GM21360 (cell line): Measurements from ENCODE around the gene LGALSL.

Experiments
- ATAC-seq: cut with Tn5 transposase; IDR thresholded peaks from one replicate; pipeline ENCODE4 v1.9.1; 2021; ENCODE audit warnings: mild to moderate bottlenecking, moderate library complexity; ENCODE audit not compliant: unreplicated experiment

Gene LGALSL

DNA sequence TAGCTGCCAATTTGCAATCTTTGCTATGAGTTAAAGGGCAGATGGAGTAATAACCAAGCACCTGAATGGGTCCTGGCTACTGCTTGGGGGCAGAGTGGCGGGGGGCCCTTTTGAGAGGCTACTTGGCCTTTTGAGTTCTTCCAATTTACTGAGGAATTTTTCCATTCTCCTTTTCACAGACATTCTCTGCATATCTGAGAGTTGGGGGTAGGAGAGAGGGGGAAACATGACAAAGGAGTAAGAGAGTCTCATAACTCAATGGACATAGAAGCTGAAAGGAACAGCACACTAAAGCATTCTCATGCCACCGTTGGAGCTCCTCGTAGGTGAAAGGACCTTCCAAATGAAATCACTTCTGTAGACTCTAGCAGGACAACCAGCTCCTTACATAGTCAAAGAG, 16.1 kb downstream of the LGALSL start:
- ATAC-seq, result no peak

DNA sequence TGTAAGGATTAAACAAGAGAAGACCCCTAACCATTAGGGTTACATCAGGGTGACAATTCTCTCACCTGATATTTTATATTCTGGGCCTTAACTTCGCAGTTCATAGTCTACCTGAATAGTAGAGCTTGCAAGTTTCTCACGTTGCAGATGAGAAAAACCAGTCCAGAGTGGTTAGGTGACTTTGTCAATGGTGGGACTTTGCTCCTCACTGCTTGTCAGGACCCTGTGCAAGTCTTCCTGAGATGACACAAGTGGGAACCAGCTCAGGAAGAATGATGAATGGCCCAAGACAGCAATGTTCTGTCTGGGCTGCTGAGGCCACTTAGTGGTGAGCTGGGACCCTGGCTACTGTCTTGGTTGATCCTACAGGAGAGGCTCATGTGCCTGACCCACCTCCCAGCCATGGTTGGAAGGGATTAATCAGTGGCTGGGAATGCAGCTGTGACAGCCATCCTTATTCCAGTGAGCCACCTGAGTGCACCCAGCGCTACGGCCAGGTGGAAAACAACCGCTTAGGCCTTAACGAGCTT, 16.9 kb downstream of the LGALSL start:
- ATAC-seq, result no peak

DNA sequence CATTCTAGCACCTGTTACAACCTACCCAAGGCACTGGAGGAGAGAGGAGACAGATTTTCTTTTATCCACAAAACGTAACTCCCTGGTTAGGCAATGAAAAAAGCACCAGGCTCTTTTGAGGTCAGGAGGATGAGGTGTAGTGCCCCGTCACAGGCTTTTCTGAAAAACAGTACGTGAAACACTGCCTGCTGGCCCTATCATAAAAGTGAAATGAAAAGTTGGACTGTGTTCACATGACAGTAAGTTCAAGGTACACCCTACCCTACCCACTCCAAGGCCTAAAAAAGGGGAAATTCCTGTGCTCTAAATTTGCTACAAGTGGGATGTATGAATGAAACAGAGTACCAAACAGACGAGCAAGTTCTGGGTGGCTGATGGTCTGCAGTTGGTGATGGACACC, 17.6 kb downstream of the LGALSL start:
- no peak for ATAC-seq

DNA sequence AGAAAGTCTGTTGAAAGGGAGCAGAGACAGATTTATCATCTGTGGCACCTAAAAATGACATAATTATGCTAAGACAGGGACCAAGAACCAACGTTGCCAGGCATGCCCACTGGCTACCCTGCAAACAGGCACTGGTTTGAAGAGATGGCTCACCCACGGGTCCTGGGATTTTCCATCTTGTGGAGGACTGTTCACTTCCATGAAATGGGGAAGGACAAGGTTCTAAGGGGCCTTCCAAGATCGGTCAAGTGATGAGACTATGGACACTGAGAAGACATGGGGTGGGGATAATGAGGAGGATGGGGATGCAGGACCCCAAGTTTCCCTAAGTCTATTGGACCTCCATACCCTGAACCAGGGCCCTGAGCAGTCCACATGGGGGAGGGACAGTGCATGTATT, 18.9 kb downstream of the LGALSL start:
- no peak for ATAC-seq

DNA sequence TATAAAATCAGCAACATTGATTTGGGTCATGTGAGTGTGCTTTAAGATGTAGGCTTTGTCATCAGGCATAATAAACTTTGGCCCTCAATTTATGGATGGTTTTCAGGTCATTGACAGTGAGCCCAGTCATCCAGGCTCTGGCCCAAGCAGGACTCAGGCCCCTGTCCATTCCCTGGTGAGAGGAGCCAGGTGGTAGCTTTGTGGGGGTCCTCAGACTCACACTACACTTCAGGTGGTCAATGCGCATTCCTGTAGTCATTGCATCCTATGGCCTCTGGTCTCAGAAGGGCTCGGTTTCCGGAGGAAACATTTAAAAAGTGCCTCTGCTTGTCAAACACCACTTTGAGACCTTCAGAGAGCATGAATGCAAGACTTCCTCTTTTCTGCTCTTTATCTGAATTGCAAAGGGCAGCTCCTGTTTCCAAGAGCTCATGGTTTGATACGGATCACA, 20.2 kb downstream of the LGALSL start:
- peak; percentile 74 for ATAC-seq

DNA sequence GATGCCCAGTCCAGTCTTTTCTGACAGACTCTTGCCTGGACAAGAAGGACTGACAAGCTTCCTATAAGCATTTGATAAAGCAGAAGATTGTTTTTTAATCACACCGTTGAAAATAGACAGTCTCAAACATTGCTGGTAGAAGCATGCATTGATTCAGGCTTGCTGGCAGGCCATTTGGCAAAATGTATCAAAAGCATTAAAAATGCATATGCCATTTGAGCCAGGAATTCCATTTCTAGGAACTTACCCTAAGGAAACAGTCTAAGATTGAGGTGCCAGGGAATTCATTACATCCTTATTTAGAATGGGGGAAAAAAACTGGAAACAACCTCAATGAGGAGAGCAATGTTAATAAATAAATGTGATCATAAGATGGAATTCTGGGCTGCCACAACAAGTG, 20.7 kb downstream of the LGALSL start:
- ATAC-seq, result no peak

DNA sequence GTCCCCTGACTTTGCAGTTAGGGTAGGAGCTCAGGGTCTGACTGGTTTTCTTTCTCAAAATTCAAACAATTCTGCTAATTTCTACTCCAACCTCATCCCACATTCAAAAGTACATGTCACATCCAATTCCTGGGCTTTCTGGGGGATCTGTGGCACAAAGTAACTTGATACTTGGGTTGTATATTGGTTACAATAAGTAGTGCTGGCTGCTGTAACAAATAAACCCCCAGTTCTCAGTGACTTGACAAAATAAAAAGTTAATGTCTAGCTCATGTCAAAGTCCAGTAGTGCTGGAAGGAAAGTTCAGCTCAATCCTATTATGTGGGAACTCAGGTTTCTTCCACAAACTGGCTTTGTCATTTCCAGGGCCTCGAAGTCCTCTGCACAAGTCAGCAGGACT, 23.1 kb downstream of the LGALSL start:
- no peak for ATAC-seq

DNA sequence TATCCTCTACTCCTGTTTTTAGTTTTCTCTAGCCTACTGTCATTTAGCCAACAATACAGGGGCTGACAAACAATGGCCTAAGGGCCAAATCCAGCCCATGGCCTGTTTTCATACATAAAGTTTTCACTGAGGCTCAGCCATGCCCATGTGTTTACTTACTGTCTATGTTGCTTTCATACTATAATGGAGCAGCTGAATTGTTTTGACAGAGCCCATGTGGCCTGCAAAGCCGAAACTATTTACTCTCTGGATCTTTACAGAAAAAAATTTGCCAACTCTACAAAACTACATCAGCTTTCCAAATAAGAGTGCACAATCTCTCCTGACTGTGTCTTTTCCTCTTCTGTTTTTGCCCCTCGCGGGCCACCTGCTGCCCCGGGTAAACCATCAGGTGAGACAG, 24.0 kb downstream of the LGALSL start:
- no peak for ATAC-seq

DNA sequence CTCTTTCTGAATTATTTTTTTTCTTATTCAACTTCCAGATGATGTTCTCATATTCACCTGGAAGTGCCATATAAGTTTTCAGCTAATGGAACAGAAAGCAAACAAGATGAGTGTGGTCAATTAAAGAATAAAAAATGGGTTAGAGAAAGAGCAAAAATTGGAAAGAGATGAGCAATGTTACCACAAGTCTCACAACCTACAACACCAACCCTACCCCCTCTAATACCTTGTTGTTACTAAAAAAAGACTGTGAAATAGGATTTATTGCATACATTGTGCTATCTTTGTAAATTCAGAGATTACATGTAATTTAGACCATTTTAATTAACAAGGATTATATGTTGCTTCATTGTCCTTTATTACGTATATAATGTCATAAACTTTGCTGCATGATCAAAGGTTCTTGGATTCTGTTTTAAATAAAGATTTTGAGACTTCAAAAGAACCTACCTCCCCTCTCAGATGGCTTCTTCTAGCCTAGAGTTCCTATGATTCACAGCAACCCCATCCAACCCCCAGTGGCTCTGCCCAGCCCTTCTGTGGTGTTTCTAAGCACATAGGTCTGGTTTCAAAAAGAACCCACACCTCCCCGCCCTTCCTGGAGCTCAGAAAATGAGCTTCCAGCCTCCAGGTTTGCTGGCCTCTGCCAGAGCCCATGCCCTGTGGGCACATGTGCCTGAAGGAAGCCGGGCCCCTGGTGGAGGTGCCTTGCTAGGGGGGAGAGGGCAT, 24.7 kb downstream of the LGALSL start:
- no peak for ATAC-seq

DNA sequence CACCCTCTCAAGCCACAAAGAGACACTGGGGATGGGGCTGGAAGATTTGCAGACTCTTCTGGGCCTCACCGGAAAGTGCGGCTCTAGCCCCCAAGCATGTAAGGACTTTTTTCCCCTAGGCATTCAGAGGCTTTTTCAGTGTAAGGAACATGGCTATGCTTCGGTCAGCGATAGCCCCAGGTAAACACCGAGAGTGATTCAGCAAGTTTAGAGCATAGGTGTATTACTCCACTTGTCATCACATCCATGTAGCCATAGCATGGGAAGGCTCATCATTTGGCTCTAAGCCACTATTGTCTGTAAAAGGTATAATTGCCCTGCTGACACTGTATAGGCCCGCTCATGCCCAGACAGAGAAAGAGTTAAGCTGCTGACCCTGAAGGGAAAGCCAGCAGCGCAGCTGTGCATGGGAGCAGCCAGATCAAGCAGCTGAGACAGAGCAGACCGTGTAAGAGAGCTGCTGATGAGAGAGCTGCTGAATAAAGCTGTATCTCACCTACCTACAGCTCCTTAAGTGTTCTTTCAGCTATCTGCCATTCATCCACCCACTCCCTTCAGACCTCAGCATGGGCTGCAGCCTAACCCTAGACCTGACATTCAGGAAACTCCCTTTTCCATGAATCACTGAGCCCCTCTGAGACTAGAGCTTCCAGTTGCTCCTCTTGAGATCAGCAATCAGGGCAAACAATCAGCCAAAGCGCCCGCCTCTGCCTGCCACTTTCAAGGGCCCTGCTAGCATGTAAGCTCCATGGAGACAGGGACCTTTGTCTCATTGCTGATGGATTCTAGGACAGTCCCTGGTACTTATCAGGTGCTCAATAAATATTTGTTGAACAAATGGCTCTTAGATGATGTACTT, 25.5 kb downstream of the LGALSL start:
- no peak for ATAC-seq

DNA sequence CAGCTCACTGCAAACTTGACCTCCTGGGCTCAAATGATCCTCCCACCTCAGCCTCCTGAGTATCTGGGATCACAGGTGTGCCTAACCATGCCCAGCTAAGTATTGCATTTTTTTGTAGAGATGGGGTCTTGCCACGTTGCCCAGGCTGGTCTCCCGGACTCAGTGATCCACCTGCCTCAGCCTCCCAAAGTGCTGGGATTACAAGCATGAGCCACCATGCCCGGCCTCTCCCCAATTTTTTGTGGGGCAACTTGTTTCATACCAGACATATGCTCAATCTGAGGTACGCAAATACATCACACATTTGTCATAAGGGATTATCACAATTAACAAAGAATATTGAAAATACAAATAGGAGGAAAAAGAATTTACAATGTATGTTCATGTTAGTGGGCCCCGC, 27.7 kb downstream of the LGALSL start:
- ATAC-seq, result no peak

DNA sequence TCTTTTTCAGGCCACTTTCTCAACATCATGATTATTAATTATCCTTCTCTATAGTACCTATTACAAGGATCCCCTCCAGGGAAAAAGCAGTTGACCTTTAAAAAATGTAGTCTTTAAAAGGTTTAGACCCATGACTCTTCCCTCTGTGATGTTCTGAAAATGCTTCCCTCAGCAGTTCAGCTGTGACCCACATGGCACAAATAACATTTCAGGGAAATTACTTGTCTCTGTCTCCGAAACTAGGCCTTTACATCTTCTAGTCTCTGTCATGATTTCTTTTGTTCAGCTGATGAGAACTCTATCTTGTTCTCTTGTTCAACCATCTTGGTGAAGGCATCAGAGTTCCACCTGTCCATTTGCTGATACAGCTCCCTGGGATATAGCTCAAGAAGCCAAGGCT, 28.3 kb downstream of the LGALSL start:
- ATAC-seq, result no peak

DNA sequence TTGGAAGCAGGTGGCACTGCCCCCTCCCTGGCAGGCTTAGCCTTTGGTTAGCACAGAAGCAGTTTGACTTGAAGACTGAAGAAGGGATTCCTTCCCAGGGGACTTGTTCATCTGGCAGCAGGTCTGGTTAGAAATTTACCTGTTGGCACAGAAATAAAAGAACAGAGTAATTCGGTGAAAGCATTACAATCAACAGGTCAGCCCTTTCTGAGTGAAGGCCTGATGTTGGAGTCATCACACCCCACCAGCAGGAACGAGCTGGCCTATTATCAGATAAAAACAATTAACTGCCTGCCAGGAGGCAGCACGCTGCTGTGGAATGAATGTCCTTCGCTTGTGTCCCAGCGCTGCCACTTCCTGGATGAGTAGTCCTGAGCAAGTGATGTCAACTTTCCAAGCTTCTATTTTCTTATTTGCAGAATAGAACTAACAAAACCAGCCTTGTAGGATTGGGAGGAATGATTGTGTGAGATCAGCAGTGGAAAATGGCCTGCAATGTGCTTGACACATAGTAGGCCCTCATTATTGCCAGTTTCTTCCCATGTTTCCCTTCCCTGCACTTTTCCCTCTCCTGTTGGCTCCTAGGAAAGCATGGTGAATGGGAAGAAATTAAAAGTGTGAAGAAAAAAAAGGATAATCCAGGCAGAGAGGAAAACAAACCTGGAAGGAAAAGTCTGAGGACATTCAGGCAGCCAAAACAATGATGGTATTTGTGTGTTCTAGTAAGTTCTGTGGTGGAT, 29.0 kb downstream of the LGALSL start:
- ATAC-seq, result no peak

DNA sequence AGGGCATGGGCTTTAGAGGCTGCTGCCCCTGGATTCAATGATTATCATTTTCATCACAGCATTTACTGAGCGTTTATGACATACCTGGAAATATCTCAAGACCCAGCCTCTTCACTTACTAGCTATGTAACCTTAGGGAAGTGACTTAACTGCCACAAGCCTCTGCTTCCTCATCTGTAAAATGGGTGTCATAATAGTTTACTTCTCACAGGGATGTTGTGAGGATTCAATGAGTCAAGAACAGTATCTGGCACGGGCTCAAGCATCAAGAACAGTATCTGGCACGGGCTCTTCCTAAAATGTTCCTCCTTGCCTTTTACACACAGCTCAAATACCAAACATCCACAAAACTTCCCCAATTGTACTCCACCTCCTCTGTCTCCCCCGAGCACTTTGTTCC, 31.4 kb downstream of the LGALSL start:
- ATAC-seq, result no peak

DNA sequence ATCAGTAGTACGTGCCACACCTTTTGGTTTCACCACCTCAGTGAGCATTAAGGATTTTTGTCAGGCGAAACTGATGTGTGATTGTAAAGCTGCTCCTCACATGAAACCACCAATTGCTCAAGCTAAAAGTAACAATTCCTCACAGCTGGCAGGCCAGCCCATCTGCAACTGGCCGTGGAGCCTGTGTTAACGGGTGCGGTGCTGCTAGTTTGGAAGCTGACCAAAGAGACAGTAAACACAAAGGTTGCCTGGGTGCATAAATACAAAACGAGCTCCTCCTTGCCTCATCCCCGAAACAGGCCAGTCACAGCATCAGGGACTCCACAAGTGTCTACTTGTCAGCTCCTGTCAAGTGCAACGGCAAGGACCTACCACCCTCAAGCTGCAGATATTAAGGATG, 32.0 kb downstream of the LGALSL start:
- ATAC-seq, result no peak

DNA sequence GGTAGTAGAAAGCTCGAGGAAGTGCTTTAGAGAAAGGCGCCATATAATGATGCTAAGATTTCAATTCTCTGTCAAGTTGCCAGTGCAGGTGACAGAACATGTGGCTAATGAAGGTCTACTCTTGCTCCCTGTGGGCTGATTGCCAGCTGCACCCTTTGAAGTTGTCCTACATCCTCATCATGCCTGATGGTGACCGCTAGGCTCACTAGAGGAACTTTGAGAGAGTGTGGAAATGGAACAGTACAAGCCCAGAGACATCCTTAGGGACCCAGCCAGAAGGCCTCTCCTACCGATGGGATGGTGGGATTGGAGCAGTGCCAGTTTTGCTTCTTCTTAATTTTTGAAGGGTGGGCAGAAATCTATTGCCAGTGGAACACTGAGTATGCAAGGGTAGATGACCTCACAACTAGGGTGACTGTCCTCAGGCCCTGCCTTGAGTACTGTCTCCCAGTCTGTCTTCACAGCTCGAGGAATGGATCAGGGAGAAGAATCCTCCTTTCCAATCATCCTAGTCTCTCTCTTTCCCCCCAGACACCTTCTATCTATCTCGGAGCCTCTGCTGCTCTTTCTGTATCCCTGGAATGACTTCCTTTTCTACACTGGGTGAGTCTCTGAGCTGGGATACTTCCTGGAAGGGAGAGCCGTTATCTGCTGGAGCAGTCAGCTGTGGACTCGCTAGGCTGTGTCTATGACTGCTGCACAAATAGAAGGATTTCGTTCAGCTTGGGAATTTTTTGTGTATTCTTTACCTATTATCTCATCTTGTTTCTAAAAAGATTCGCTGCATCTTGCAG, 33.5 kb downstream of the LGALSL start:
- no peak for ATAC-seq

DNA sequence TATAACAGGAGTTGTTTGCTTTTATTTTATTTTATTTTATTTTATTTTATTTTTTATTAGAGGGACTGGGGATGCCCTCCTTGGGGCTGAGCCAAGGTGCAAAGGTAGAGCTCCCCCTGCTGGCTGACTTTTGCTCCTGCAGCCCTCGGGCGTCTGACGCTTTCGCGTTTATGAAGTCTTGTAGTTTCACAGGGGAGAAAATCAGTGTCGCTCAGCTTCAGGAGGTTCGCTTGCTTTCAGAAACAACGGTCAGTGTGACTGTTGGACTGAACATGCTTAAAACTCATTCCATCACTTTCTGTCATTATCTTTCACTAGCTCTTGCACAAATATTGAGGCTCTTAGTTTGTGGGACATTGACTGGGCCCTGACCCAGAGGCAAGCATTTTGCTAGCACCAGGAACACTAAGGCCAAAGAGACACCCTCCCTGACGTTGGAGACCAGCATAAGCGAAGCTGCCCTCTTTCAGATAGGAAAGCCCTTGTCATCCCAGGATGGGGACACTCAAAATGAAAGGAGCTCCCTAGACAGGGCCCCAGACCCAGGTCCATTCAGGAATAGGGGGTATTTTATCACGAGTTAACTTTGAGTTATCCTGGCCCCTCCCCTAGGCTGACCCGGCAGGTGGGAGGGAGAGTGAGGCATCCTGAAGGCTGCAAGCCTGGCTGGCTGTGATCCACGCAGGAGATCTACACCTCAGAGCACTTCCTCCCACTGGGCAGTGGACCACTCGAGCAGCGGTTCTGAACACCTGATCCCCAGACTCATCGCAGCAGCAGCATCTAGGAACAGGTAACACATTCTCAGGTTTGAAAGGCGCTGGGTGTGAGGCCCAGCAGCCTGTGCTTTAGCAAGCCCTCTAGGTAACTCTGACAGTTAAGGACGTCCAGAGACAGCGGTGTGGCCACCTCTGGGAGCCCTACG, 34.4 kb downstream of the LGALSL start:
- no peak for ATAC-seq

DNA sequence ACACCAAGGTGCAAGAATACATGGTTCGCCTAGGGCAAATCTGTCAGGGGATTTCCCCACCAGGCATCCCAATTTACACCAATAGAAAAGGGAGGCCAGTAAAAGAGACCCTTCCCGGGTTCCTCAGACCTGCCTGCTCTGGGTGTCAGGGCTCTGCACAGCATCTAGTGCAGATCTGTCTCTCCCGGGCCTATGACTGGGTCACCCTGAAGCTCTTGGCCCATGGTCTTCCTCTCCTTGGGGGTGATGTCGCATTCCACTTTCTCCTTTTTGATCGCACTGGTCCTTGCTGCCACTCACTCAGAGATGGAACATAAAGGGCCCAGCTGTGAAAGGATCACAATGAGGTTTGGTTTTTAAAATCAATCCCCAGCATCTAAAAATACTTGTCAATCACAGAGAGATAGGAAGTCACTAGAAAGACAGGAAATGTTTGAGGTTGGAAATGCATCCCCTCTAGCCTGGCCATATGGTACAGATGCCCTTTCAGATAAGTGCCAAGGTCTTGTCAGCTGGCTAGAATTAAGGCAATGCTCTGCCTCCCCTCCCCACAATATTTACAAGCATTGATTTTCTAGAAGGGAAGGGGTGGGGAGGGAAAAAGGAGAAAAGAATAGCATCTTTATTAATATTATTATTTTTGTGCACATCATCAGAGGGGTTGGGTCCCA, 35.3 kb downstream of the LGALSL start:
- ATAC-seq, result no peak

DNA sequence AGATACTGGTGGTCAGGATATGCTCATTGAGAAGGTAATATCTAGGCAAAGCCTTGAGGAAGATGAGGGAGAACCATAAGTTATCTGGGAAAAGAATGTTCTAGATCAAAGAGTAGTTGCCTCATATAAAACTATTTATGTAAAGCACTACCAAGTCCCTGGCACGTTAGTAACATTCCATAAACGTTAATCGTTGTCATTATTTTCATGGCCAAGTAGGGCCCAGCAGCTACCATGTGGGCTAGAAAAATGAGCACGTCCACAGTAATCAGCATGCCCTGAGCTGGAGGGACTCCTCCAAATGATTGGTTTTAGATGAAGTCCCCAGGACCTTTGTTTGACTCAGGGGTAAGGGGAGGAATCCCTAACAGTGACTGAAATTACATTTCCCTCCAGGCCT, 37.5 kb downstream of the LGALSL start:
- ATAC-seq, result no peak
